ENCODE data around the gene RPS10. TPM values are rescaled to one million over a fixed set of nuclear protein-coding genes. Genes with fewer than 3 reads are reported as not detected.
"Not testable (repeated sequence)": the region's sequence is repeated elsewhere in the genome, so short reads cannot be mapped to it uniquely, and the experiment has no call there.

Gene RPS10
- polyA plus RNA-seq, 3 donors, result 2,333 to 3,324 (median 2,913) TPM

DNA sequence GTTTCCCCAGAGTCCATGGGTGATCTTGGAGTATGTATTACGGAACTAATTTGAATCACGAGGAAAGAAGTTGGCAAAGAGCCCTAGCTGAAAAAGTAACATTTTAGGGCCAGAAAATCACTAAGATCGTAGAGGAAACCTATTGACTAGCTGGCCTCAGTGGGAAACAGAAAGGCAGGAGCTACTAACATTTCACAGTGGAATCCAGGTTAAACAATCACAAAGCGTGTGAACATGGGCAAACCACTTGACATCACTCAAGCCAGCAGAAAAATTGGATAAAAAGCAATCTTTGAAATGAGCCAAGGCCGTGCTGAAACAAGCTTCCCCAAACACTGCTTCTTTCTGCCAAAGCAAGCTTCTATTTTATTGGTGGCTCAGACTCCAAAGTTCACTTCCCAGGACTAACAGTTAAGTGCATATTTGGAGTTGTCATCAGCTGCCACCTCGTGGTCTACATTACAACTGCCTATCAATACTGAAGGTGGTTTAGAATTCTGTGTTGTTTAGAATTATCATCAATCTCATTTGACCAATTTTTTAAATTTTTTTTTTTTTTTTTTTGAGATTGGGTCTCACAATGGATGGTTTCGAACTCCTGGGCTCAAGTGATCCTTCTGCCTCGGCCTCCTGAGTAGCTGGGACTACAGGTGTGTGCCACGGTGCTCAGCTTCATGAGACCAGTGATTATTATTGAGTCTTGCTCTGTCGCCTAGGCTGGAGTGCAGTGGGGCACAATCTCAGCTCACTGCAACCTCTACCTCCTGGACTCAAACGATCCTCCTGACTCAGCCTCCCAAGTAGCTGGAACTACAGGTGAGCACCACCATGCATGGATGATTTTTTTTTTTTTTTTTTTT lies 10.6 kb downstream of the RPS10 start:
- WGBS, 3 donors, result 25 to 62% (median 47%) methylated on average over 11 of the region's 11 CpGs
- H3K27ac ChIP-seq (ENCODE audit: low read depth, low read length), result no peak overlapping the region

DNA sequence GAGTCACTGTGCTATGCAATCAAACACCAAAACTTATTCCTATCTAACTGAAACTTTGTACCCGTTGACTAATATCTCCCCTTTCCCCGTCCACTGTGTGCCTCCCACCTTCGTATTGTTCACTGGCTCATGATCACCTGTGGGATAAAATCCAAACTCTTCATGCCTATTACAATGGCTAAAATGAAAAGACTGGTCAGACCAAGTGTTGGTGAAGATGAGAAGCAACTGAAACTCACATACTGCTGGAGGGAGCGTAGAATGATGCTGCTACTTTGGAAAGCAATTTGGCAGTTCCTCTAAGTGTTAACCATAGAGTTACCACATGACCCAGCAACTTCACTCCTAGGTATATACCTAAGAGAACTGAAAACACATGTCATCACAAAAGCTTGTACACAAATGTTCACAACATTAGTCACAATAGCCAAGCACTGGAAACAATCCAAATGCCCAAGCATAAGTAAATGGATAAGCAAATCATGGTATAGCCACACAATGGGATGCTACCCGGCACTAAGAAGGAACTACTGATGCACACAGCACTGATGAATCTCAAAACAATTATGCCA lies 13.1 kb downstream of the RPS10 start:
- no peak overlapping the region for H3K27ac ChIP-seq (ENCODE audit: low read depth, low read length)
- 89 to 94% (median 90%) methylated on average over 5 of the region's 5 CpGs for WGBS, 3 donors

DNA sequence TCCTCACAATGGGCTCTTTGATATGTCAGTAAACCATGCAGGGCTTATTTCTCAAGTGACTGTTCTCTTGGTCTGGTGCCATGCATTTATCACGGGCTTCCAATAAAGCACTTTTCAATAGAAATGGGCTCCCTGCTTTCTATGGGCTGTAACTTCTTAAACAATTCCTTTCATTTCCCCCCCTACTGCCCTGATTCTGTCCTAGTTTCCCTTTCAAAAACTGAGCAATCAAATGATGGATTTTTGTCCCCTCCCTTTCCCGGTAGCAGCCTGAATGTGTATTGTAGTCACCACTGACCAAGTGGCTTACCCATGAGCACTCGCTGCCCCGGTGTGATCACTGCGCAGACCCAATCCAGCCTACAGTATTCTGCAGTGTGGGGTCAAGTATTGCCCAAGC lies 13.9 kb downstream of the RPS10 start:
- 70 to 90% (median 85%) methylated on average over 5 of the region's 5 CpGs for WGBS, 3 donors
- H3K27ac ChIP-seq (ENCODE audit: low read depth, low read length), result no peak overlapping the region

DNA sequence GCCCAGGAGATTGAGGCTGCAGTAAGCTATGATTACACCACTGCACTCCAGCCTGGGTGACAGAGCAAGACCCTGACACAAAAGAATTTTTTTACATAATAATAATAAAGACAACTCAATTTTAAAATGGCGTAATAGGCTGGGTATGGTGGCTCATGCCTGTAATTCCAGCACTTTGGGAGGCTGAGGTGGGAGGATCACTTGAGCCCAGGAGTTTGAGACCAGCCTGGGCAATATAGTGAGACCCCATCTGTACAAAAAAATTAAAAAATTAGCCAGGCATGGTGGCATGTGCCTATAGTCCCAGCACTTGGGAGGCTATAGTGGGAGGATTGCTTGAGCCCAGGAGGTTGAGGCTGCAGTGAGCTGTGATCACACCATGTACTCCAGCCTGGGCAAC lies 18.0 kb downstream of the RPS10 start:
- 96 to 100% (median 98%) methylated on average over 1 of the region's 1 CpG for WGBS, 3 donors
- H3K27ac ChIP-seq (ENCODE audit: low read depth, low read length), result not testable (repeated sequence)

DNA sequence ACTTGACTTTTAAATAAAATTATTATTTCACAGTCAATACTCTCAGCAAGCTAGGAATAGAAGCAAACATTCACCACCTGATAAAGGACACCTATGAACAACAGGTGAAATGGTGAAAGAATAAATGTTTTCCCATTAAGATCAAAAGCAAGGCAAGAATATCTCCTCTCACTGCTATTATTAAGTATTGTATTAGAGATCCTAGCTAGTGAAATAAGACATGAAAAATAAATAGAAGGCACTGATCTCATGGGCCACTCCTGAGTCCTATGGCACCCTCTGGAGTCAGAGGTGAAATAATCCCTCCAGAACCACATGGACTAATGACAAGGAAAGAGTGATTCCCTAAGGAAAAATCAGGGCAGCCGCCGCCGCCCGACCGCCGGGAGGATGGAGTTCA lies 29.4 kb downstream of the RPS10 start:
- H3K27ac ChIP-seq (ENCODE audit: low read depth, low read length), result no peak overlapping the region
- 98 to 99% (median 98%) methylated on average over 6 of the region's 6 CpGs for WGBS, 3 donors

DNA sequence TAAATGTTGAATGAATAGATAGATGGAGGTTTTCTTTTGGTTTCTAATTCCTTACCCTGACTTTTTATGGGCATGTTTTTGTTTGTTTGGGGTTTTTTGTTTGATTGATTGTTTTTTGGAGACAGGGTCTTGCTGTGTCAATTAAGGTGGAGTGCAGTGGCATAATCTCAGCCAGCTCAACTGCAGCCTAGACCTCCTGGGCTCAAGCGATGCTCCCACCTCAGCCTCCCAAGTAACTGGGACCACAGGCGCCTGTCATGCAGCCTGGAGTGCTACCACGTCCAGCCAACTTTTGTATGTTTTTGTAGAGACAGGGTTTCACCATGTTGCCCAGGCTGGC lies 31.9 kb downstream of the RPS10 start:
- WGBS, 3 donors, result 91 to 92% (median 91%) methylated on average over 3 of the region's 3 CpGs
- no peak overlapping the region for H3K27ac ChIP-seq (ENCODE audit: low read depth, low read length)

DNA sequence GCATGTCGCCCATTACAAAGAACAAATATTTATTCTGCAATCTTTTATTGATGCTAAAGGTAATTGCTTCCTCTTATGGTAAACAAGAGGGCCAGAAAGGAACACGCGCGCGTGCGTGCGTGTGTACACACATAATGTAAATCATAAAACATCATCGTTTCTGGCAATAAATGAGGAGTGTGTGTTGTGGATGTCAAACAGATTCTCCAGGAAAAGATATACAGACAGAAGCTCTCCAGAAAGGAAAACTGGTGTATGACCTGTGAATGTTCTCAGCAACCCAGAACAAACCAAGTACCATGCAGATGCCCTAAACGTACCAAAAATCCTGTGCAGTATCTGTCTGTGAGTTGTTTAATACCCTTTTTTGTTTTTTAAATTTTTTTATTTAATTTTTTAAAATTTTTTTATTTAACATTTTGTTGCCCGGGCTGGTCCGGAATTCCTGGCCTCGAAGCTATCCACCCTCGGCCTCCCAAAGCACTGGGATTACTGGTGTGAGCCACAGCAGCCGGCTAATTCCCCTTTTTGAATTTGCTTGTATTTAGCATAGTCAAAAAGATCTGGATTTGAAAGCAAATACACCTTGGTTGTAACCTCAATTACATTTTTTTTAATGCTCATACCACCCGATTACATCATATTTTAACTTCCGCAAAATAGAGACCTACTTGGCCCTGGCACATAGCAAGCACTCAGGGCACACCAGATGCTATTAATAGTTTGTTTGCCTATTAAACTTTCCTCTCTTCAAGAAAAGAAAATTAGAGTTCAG lies 32.5 kb downstream of the RPS10 start:
- WGBS, 3 donors, result 37 to 47% (median 43%) methylated on average over 16 of the region's 16 CpGs
- no peak overlapping the region for H3K27ac ChIP-seq (ENCODE audit: low read depth, low read length)

DNA sequence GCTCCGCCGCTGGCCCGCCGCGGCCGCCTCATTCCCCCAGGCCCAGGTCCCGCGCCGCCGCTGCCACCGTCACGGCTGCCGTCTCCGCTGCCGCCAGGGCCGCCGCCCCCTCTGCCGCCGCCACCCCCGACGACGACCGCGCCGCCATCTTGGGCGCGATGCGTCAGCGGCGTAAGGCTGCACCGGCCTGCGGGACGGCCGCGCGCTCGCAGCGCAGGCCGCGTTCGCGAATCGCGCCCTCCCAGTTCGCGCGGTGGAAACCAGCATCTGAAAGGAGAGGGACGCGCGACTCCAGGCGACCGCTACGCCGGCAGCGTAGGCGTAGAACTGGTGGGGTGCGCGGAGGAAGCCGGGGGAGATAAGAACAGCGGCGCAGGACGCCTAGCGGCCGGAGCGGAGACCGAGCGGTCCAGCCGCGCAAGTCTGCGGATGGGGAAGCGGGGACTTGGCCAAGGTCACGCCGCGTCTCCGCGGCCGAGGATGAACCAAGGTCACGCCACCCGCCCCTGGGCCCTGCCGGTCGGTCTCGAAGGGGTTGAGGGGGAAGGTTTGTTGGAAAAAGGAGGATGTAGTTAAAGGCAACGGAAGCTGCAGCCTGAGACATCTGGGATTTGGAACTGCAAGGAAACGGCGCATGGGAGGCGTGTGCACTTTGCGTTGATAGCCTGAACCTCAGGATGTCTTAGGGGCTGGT lies 33.2 kb downstream of the RPS10 start, which contains the start of gene NUDT3:
Gene NUDT3 (minus strand): TSS at position 173 of the 694 bp plus-strand sequence. CDS start 307 bp downstream, outside the sequence.
- WGBS, 3 donors, result 0 to 1% (median 0%) methylated on average over 73 to 87 of the region's 87 CpGs

DNA sequence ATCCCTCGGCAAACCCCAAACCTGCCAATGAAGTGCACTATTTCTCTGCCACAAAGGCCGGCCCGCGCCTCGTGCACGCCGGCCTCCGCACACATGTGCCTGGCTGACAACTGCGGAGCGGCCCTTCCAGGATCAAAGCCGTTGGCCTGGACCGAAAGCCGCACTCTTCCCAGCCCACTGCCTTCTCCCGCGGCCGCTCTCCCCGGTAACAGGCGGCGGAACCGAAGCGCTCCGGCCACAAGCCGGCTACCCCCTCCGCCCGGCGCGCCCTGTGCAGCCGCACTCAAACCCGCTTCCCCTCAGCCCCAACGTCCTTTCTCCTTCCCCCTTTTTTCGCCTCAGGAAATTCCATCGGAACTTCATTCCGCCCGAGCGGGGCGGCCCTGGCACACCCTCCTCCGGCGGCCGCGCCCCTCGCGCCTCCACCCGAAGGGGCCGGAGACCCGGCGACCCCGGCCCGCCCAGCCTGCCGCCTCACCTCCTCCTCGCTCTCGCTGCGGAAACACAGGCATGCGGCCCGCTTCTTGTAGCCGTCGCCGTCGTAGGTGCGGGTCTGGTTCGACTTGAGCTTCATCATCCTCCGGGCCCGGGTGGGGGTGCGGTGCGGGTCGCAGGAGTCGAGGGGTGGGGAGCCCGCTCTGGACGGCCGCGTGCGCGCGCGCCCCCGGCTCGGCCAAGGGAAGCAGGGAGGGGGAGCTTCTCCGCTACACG lies 33.9 kb downstream of the RPS10 start:
- 0% methylated on average over 61 to 78 of the region's 78 CpGs for WGBS, 3 donors
- H3K27ac ChIP-seq (ENCODE audit: low read depth, low read length), result peak overlapping the region; percentile 51

More for the DNA sequence above, 33.2 kb downstream of the RPS10 start, which contains the start of gene NUDT3:
- H3K27ac ChIP-seq (ENCODE audit: low read depth, low read length), result peak within 1 kb of the TSS; percentile 51

DNA sequence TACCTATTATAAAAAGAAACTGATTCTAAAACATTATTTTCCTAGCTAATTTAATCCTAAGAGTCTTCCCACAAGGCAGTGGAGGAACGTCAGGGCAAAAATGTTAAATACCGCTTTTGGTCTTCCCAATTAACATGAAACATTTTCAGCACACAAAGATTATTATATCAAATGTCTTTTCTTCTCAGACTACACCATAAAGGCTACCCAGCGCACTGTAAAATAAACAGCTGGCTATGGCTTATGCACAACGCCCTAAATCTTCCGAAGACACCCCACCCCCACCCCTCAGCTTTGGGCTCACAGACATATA lies 34.4 kb downstream of the RPS10 start:
- peak overlapping the region; percentile 51 for H3K27ac ChIP-seq (ENCODE audit: low read depth, low read length)
- 1 to 2% (median 1%) methylated on average over 5 of the region's 5 CpGs for WGBS, 3 donors

DNA sequence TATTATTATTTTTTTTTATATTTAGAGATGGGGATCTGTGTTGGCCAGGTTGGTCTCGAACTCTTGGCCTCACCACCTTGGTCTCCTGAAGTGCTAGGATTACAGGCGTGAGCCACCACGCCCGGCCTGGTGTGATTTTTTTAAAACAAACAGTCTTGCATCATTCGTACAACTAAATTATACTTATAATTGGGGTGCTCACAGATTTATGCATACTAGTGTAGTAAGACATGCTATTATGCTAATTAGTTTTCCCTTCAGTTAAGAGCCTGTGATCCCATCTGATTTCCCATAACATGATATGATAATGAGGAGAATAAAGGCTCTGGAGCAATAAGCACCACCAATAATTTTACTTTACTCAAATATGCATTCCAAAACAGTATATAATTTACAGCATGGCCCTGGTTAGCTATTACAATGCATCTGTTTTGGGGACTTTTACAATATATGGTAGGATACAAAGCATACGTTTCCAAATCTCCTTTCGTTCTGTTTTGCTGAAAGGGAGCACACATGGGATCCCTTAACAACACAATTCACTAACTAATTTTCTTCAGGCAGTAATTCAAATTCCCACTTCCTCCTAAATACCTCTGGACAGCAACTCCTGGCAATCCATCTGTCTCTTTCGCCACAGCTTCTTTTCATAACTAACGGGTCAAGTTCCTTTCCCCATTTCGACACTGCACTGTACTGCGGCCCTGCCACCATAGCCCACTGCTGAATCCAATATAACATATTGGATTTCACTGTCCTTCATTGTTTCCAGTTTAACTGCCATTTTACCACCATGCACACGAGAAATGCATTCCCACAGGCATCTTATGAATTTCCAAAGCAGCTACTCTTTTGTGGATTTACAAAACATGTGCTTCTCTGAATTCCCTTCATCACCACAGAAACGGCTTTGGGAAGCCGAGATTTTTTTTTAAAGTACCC lies 35.1 kb downstream of the RPS10 start:
- WGBS, 3 donors, result 24 to 30% (median 27%) methylated on average over 14 of the region's 14 CpGs
- H3K27ac ChIP-seq (ENCODE audit: low read depth, low read length), result no peak overlapping the region

DNA sequence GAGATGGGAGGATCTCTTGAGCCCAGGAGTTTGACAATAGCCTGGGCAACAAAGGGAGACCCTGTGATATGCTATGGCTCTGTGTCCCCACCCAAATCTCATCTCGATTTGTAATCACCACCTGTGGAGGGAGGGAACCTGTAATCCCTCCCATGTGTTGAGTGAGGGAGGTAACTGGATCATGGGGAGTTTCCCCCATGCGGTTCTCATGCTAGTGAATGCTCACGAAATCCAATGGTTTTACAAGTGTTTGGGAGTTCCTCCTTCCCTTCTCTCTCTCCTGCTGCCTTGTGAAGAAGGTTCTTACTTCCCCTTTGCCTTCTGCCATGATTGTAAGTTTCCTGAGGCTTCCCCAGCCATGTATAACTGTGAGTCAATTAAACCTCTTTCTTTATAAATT lies 36.8 kb downstream of the RPS10 start:
- WGBS, 3 donors, result 65 to 81% (median 68%) methylated on average over 3 of the region's 3 CpGs
- no peak overlapping the region for H3K27ac ChIP-seq (ENCODE audit: low read depth, low read length)

DNA sequence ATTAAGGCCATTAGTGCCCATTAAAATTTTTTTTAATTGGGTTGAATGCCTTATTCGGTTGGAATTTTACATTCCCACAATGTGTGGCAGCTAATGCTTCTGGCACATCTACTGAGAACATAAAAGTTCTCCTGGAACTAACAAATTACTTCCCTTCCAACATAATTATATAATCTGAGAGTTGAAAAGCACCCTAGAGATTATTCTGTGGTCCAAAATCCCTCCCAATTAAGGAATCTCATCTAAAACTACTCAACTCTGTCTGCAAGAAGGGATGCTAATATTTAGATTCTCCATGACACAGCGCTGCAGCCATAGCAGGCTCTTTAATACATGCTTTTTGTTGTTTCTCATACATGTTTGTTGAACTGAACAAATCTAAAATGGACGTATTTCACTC lies 37.4 kb downstream of the RPS10 start:
- 54 to 61% (median 57%) methylated on average over 3 of the region's 3 CpGs for WGBS, 3 donors
- H3K27ac ChIP-seq (ENCODE audit: low read depth, low read length), result no peak overlapping the region

DNA sequence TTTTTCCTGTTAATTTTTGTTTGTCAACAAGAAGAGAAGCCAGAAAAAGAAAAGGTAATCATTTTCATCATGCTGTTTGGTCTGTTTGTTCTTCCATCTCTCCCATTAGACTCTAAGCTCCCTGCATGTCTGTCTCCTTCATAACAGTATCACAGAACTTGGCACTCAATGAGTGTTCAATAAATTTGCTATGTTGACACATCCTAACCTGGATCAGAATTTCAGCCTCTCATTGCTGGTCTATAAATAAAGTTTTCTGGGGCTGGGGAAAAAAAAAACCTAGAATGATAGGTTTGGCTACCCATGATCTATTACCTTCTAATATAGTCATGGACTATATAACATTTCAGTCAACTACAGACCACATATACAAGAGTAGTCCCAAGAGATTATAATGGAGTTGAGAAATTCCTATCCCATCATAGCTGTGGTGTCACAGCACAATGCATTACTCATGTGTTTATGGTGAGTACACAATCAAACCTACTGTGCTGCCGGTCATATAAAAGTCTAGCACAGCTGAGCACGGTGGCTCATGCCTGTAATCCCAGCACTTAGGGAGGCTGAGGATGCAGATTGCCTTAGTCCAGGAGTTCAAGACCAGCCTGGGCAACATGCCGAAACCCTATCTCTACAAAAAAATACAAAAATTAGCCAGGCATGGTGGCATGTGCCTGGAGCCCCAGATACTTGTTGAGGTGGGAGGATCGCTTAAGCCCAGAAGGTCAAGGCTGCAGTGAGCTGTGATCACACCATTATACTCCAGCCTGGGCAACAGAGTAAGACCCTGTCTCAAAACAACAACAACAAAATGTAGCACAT lies 39.3 kb downstream of the RPS10 start:
- 81 to 89% (median 87%) methylated on average over 4 of the region's 4 CpGs for WGBS, 3 donors

DNA sequence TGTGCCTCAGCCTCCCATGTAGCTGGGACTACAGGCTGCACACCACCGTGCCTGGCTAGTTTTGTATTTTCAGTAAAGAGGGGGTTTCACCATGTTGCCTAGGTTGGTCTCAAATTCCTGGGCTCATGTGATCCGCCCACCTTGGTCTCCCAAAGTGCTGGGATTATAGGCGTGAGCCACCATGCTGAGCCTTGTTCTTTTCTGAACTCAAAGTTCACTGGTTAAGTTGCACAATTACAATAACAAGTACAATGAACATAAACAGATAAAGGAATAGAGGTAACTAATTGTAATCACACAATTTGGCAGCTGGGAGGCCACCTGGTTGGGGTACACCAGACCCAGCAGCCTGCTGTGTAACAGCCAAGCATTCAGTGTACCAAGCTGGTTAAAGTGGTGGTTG lies 40.1 kb downstream of the RPS10 start:
- H3K27ac ChIP-seq (ENCODE audit: low read depth, low read length), result no peak overlapping the region
- 93 to 95% (median 95%) methylated on average over 3 of the region's 3 CpGs for WGBS, 3 donors

More for the DNA sequence above, 39.3 kb downstream of the RPS10 start:
- H3K27ac ChIP-seq (ENCODE audit: low read depth, low read length), result no peak overlapping the region

Measured in adipose tissue (tissue), 3 donors.